SIG-M5 treated with dmso at 0.1 percent for 504 hours (cell line): ENCODE data around the gene ANXA7.
A peak's percentile ranks its signal among the peaks of the same experiment; 100 is the strongest.

Experiments used
- DNase-seq: peaks from one replicate; lab custom pipeline; 2025; ENCODE audit not compliant: unreplicated experiment; lab: John Stamatoyannopoulos, UW

ANXA7 gene

GRCh38 chr10:73413528-73414229 lies at the start of gene ANXA7:
ANXA7 (minus strand) TSS chr10:73414058; CDS start chr10:73400856, 13,202 bp downstream.
- DNase-seq: peak; percentile 76

GRCh38 chr10:73460897-73461296 lies 47.0 kb upstream of the ANXA7 start:
- DNase-seq: no peak

- DNase-seq: no peak
Observed at GRCh38 chr10:73459683-73460314, 45.9 kb upstream of the ANXA7 start.

GRCh38 chr10:73456187-73456890 lies 42.5 kb upstream of the ANXA7 start:
- no peak for DNase-seq

- no peak for DNase-seq
Observed at GRCh38 chr10:73449113-73449512, 35.3 kb upstream of the ANXA7 start.

- DNase-seq: no peak
Observed at GRCh38 chr10:73448384-73448783, 34.5 kb upstream of the ANXA7 start.

GRCh38 chr10:73446926-73447325 lies 33.1 kb upstream of the ANXA7 start:
- DNase-seq: no peak

- no peak for DNase-seq
Observed at GRCh38 chr10:73444457-73444856, 30.6 kb upstream of the ANXA7 start.

GRCh38 chr10:73439605-73440312 lies 25.9 kb upstream of the ANXA7 start:
- no peak for DNase-seq

GRCh38 chr10:73439055-73439454 lies 25.2 kb upstream of the ANXA7 start:
- DNase-seq: no peak

- DNase-seq: no peak
Observed at GRCh38 chr10:73433538-73433867, 19.6 kb upstream of the ANXA7 start, which contains the start of gene MSS51. MSS51 (minus strand) TSS chr10:73433561; CDS start chr10:73428284, 5,277 bp downstream.

GRCh38 chr10:73432646-73433537 lies 19.0 kb upstream of the ANXA7 start:
- DNase-seq: no peak

- DNase-seq: no peak
Observed at GRCh38 chr10:73426318-73426717, 12.5 kb upstream of the ANXA7 start.

GRCh38 chr10:73424478-73424877 lies 10.6 kb upstream of the ANXA7 start:
- DNase-seq: no peak

GRCh38 chr10:73423309-73423708 lies 9.5 kb upstream of the ANXA7 start:
- DNase-seq: no peak

GRCh38 chr10:73416571-73416970 lies 2.7 kb upstream of the ANXA7 start:
- no peak for DNase-seq

GRCh38 chr10:73414230-73414945 lies 530 bp upstream of the ANXA7 start:
- DNase-seq: no peak

- DNase-seq: peak; percentile 62
Observed at GRCh38 chr10:73413108-73413527, 740 bp downstream of the ANXA7 start.

GRCh38 chr10:73410897-73411296 lies 3.0 kb downstream of the ANXA7 start:
- DNase-seq: no peak

- no peak for DNase-seq
Observed at GRCh38 chr10:73408978-73409521, 4.8 kb downstream of the ANXA7 start.
